NCI-H82 (cell line): ENCODE measurements around the gene RBM23.

Source experiments
- DNase-seq: peaks from one replicate; lab custom pipeline; 2025; lab: John Stamatoyannopoulos, UW

RBM23 gene

GRCh38 chr14:22885975-22886374 is 33.0 kb downstream of the RBM23 start:
- no peak for DNase-seq

DNA sequence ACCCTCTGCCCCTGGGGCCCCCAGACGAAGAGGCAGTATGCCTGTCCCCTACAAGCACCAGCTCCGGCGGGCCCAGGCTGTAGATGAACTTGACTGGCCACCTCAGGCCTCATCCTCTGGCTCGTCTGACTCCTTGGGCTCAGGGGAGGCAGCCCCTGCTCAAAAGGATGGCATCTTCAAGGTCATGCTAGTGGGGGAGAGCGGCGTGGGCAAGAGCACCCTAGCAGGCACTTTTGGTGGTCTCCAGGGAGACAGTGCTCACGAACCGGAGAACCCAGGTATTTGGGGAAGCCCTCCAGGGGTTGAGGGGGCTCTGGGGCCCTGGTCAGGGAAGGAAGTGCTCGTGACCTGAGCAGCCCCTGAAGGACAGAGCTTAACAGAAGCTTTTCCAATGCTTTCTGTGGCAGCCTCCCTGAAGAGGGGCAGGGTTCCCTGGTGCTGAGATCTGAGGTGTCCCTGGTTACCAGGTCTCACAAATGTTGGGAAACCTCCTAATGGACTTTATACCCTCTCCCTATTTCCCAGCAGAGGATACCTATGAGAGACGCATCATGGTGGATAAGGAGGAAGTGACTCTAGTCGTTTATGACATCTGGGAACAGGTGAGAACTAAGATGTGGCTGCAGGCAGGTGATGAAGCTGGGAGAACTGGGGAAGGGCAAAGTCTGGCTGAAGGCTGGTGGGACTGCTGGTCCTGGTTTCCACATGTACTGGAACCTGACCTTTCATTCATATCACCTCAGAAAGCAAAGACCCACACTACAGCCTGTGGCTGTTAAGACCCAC is 34.0 kb downstream of the RBM23 start:
- no peak for DNase-seq

GRCh38 chr14:22884076-22884737 is 34.7 kb downstream of the RBM23 start:
- peak; percentile 10 for DNase-seq

DNA sequence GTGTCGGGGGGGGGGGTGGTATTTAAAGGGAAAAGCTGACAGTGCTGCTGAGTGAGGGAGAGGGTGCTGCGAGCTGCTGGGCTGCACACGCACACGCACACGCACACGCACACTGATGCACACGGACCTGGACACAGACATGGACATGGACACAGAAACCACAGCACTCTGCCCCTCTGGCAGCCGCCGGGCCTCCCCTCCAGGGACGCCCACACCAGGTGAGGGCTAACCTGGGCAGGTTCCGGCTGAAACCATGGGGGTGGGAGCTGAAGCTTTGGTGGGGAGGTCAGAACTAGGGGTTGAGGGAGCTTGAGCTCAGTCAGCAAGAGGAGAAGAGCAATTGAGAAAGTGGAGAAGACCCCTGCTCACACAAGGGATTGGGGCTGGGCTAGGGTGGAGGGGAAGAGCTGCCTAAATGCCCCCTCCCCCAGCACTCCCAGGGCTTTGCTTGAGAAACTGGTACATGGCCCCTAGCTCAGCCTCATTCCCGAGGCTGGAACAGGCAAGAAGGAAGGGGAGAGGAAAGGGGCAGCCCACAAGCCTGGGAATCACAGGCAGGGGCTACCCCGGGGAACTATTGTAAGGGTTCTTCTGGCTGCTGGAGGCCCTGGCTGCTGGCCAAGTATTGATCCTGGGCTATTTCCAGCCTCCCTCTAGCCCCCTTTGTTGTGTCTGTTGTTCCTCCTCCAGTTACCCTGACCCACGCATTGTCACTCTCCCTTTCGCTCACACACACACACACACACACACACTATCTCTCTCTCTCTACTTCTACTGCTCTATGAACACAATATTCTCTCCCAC is 35.6 kb downstream of the RBM23 start, which contains the start of gene REM2:
Gene REM2, plus strand, starts transcription at position 50 of the 804 bp plus-strand sequence. Its CDS starts 66 bp downstream, at position 116.
- peak; percentile 49 for DNase-seq

GRCh38 chr14:22882529-22883172 is 36.3 kb downstream of the RBM23 start:
- DNase-seq, result peak; percentile 72

DNA sequence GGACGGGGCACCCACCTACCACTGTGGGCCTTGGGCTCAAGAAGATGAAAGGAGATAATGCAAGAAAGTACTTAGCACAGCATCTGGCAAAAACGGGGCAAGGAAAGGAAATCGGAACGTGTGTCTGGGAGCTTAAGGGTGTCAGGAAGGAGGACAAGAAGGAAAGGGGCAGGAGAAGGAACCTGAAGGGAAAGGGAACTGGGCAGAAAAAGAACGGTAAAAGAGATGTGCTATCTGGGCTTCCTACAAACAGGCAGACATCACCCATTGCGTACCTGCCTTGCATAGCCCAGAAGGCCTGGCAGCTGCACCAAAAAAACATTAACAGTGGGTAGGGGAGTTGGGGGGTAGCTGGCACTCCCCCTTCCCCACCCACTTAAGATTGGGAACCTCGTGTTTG is 36.9 kb downstream of the RBM23 start:
- no peak for DNase-seq

GRCh38 chr14:22878271-22879246 is 40.4 kb downstream of the RBM23 start:
- DNase-seq, result no peak

GRCh38 chr14:22877000-22877501 is 41.9 kb downstream of the RBM23 start:
- DNase-seq, result no peak

DNA sequence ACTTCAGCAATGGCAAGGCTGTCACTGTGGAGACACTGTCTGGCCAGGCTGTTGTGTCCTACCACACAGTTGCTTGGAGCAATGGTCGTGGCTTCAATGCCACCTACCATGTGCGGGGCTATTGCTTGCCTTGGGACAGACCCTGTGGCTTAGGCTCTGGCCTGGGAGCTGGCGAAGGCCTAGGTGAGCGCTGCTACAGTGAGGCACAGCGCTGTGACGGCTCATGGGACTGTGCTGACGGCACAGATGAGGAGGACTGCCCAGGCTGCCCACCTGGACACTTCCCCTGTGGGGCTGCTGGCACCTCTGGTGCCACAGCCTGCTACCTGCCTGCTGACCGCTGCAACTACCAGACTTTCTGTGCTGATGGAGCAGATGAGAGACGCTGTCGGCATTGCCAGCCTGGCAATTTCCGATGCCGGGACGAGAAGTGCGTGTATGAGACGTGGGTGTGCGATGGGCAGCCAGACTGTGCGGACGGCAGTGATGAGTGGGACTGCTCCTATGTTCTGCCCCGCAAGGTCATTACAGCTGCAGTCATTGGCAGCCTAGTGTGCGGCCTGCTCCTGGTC is 43.1 kb downstream of the RBM23 start:
- no peak for DNase-seq

GRCh38 chr14:22875003-22875747 is 43.8 kb downstream of the RBM23 start:
- no peak for DNase-seq

DNA sequence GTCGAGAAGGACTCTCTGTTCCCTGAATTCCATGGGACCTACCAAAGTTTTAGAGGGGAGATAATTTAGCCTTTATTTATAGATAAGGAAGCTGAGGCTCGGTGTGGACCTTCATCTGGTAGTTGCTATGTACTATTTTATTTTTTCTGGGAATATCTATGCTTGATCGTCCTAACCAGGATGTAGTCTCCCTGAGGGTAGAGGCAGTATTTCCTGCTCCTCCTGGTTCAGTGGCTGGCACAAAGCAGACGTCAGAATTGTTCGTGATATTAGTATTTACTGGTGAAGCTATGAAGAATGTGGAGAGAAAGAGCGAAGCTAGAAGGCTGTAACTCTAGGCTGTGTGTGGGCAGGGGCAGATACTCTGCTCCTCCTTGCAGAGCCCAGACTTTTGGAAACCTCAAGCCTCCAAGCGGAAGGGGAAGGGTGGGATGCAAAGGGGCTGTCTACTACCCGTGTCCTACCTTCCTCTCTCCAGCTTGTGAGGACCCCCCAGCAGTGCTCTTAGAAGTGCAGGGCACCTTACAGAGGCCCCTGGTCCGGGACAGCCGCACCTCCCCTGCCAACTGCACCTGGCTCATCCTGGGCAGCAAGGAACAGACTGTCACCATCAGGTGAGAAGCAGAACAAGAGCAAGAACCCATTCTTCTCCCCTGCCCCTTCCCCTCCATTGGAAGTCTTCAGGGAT is 46.0 kb downstream of the RBM23 start:
- DNase-seq, result no peak

- peak; percentile 81 for DNase-seq
These were observed 46.7 kb downstream of the RBM23 start for GRCh38 chr14:22872033-22872832.

GRCh38 chr14:22871224-22872032 is 47.5 kb downstream of the RBM23 start, which contains the start of gene LRP10:
TSS of gene LRP10 (plus strand) at chr14:22871740. CDS start at chr14:22872304, 564 bp downstream.
- peak; percentile 85 for DNase-seq

DNA sequence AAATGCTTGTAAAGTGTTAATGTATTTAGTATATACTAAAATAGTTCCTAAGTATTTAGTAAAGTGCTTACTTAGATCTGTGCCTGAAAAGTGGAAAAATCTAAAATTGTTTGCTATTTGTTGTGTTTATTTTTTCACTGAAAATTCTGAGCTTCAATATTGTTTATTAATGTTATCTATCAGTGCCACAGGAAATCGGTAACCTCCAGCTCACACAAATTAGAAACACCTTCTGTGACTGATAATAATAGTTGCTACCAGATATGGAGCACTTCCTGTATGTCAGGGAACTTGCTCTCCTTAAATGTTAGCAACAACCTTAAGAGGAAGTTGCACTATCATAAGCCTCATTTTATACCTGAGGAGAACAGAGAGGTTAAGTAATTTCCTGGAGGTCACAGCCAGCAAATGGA is 48.1 kb downstream of the RBM23 start:
- DNase-seq, result no peak

GRCh38 chr14:22866874-22867273 is 52.1 kb downstream of the RBM23 start:
- no peak for DNase-seq

GRCh38 chr14:22865424-22866405 is 53.2 kb downstream of the RBM23 start:
- peak; percentile 26 for DNase-seq
